Measurements from ENCODE around the gene ZSWIM6.

ZSWIM6 gene

GRCh38 chr5:61425918-61426317, 93.9 kb downstream of the ZSWIM6 start:
- H3K4me3 ChIP-seq (ENCODE audit: low read length): no peak overlapping the region
- no peak for TF ChIP-seq ZNF274 (IDR thresholded peaks at IDR 0.05; ENCODE audit: low read depth, low read length)

- TF ChIP-seq ZNF274 (IDR thresholded peaks at IDR 0.05; ENCODE audit: low read depth, low read length): no peak
- no peak overlapping the region for H3K4me3 ChIP-seq (ENCODE audit: low read length)
These were observed 97.8 kb downstream of the ZSWIM6 start for GRCh38 chr5:61429906-61430305.

GRCh38 chr5:61431923-61432620, 100.0 kb downstream of the ZSWIM6 start:
- no peak for TF ChIP-seq ZNF274 (IDR thresholded peaks at IDR 0.05; ENCODE audit: low read depth, low read length)

GRCh38 chr5:61435368-61435767, 103.3 kb downstream of the ZSWIM6 start:
- TF ChIP-seq ZNF274 (IDR thresholded peaks at IDR 0.05; ENCODE audit: low read depth, low read length): no peak
- no peak overlapping the region for H3K4me3 ChIP-seq (ENCODE audit: low read length)

More at GRCh38 chr5:61431923-61432620, 100.0 kb downstream of the ZSWIM6 start:
- H3K4me3 ChIP-seq (ENCODE audit: low read length): no peak overlapping the region

GRCh38 chr5:61438298-61438970, 106.4 kb downstream of the ZSWIM6 start:
- no peak overlapping the region for H3K4me3 ChIP-seq (ENCODE audit: low read length)
- no peak for TF ChIP-seq ZNF274 (IDR thresholded peaks at IDR 0.05; ENCODE audit: low read depth, low read length)

- no peak for TF ChIP-seq ZNF274 (IDR thresholded peaks at IDR 0.05; ENCODE audit: low read depth, low read length)
These were observed 108.0 kb downstream of the ZSWIM6 start for GRCh38 chr5:61440086-61440485.

GRCh38 chr5:61440596-61440995, 108.5 kb downstream of the ZSWIM6 start:
- no peak for TF ChIP-seq ZNF274 (IDR thresholded peaks at IDR 0.05; ENCODE audit: low read depth, low read length)
- H3K4me3 ChIP-seq (ENCODE audit: low read length): no peak overlapping the region

More at GRCh38 chr5:61440086-61440485, 108.0 kb downstream of the ZSWIM6 start:
- no peak overlapping the region for H3K4me3 ChIP-seq (ENCODE audit: low read length)

- H3K4me3 ChIP-seq (ENCODE audit: low read length): no peak overlapping the region
- TF ChIP-seq ZNF274 (IDR thresholded peaks at IDR 0.05; ENCODE audit: low read depth, low read length): no peak
These were observed 109.7 kb downstream of the ZSWIM6 start for GRCh38 chr5:61441742-61442141.

- no peak for TF ChIP-seq ZNF274 (IDR thresholded peaks at IDR 0.05; ENCODE audit: low read depth, low read length)
- H3K4me3 ChIP-seq (ENCODE audit: low read length): no peak overlapping the region
These were observed 115.9 kb downstream of the ZSWIM6 start for GRCh38 chr5:61447780-61448495.

- H3K4me3 ChIP-seq (ENCODE audit: low read length): no peak overlapping the region
- no peak for TF ChIP-seq ZNF274 (IDR thresholded peaks at IDR 0.05; ENCODE audit: low read depth, low read length)
These were observed 117.9 kb downstream of the ZSWIM6 start for GRCh38 chr5:61449804-61450492.

GRCh38 chr5:61450493-61451279, 118.6 kb downstream of the ZSWIM6 start:
- TF ChIP-seq ZNF274 (IDR thresholded peaks at IDR 0.05; ENCODE audit: low read depth, low read length): no peak

GRCh38 chr5:61455179-61456006, 123.3 kb downstream of the ZSWIM6 start:
- H3K4me3 ChIP-seq (ENCODE audit: low read length): no peak overlapping the region
- TF ChIP-seq ZNF274 (IDR thresholded peaks at IDR 0.05; ENCODE audit: low read depth, low read length): no peak

More at GRCh38 chr5:61450493-61451279, 118.6 kb downstream of the ZSWIM6 start:
- no peak overlapping the region for H3K4me3 ChIP-seq (ENCODE audit: low read length)

- TF ChIP-seq ZNF274 (IDR thresholded peaks at IDR 0.05; ENCODE audit: low read depth, low read length): no peak
- H3K4me3 ChIP-seq (ENCODE audit: low read length): no peak overlapping the region
These were observed 128.4 kb downstream of the ZSWIM6 start for GRCh38 chr5:61460471-61460870.
